ENCODE data around the gene HS6ST3. TPM values are rescaled to one million over a fixed set of nuclear protein-coding genes. Genes with fewer than 3 reads are reported as not detected.
"Not testable (repeated sequence)": the region's sequence is repeated elsewhere in the genome, so short reads cannot be mapped to it uniquely, and the experiment has no call there.

The HS6ST3 gene
- total RNA-seq, 1 donor from 2014 or later, result not detected

GRCh38 chr13:96473526-96474180, 383.7 kb downstream of the HS6ST3 start:
- Mint-ChIP-seq H3K4me3 (no peak overlapping the region), H3K27ac (no peak overlapping the region), H3K27me3 (ENCODE audit: insufficient read depth) (no peaks in the 10 kb centered on the region), H3K4me1 (ENCODE audit: low read depth) (no peaks in the 10 kb centered on the region), H3K9me3 (peaks cover 8% of the 10 kb centered on the region), H3K36me3 (ENCODE audit: low read depth) (no peaks in the 10 kb centered on the region)
- DNase-seq (ENCODE audit: low spot score), result no peak
- intact Hi-C loops (cut with micrococcal nuclease), result no loop called here

GRCh38 chr13:96474181-96474557, 384.3 kb downstream of the HS6ST3 start:
- no peak overlapping the region for H3K27ac Mint-ChIP-seq
- peaks cover 8% of the 10 kb centered on the region for H3K9me3 Mint-ChIP-seq
- intact Hi-C loops (cut with micrococcal nuclease), result no loop called here
- H3K36me3 Mint-ChIP-seq (ENCODE audit: low read depth), result no peaks in the 10 kb centered on the region
- no peaks in the 10 kb centered on the region for H3K27me3 Mint-ChIP-seq (ENCODE audit: insufficient read depth)
- no peak overlapping the region for H3K4me3 Mint-ChIP-seq
- no peaks in the 10 kb centered on the region for H3K4me1 Mint-ChIP-seq (ENCODE audit: low read depth)
- DNase-seq (ENCODE audit: low spot score), result no peak

- intact Hi-C loops (cut with micrococcal nuclease), result no loop called here
- Mint-ChIP-seq H3K27ac (no peak overlapping the region), H3K36me3 (ENCODE audit: low read depth) (no peaks in the 10 kb centered on the region), H3K9me3 (peaks cover 8% of the 10 kb centered on the region), H3K27me3 (ENCODE audit: insufficient read depth) (no peaks in the 10 kb centered on the region), H3K4me3 (no peak overlapping the region), H3K4me1 (ENCODE audit: low read depth) (no peaks in the 10 kb centered on the region)
- DNase-seq (ENCODE audit: low spot score), result no peak
These were observed 385.2 kb downstream of the HS6ST3 start for GRCh38 chr13:96475103-96475502.

- H3K36me3 Mint-ChIP-seq (ENCODE audit: low read depth), result no peaks in the 10 kb centered on the region
- no peaks in the 10 kb centered on the region for H3K27me3 Mint-ChIP-seq (ENCODE audit: insufficient read depth)
- H3K27ac Mint-ChIP-seq, result no peak overlapping the region
- peaks cover 1% of the 10 kb centered on the region for H3K9me3 Mint-ChIP-seq
- no peaks in the 10 kb centered on the region for H3K4me1 Mint-ChIP-seq (ENCODE audit: low read depth)
- no peak overlapping the region for H3K4me3 Mint-ChIP-seq
- intact Hi-C loops (cut with micrococcal nuclease), result no loop called here
- no peak for DNase-seq (ENCODE audit: low spot score)
These were observed 391.6 kb downstream of the HS6ST3 start for GRCh38 chr13:96481482-96481881.

- DNase-seq (ENCODE audit: low spot score), result no peak
- Mint-ChIP-seq H3K27ac (no peak overlapping the region), H3K4me3 (no peak overlapping the region), H3K4me1 (ENCODE audit: low read depth) (no peaks in the 10 kb centered on the region), H3K27me3 (ENCODE audit: insufficient read depth) (no peaks in the 10 kb centered on the region), H3K36me3 (ENCODE audit: low read depth) (no peaks in the 10 kb centered on the region), H3K9me3 (peaks cover 13% of the 10 kb centered on the region)
- intact Hi-C loops (cut with micrococcal nuclease), result no loop called here
These were observed 400.6 kb downstream of the HS6ST3 start for GRCh38 chr13:96490496-96490989.

- intact Hi-C loops (cut with micrococcal nuclease), result no loop called here
- Mint-ChIP-seq H3K27me3 (ENCODE audit: insufficient read depth) (no peaks in the 10 kb centered on the region), H3K4me1 (ENCODE audit: low read depth) (no peaks in the 10 kb centered on the region), H3K9me3 (peaks cover 13% of the 10 kb centered on the region), H3K27ac (no peak overlapping the region), H3K36me3 (ENCODE audit: low read depth) (no peaks in the 10 kb centered on the region), H3K4me3 (no peak overlapping the region)
- no peak for DNase-seq (ENCODE audit: low spot score)
These were observed 401.2 kb downstream of the HS6ST3 start for GRCh38 chr13:96491103-96491502.

- H3K9me3 Mint-ChIP-seq, result peaks cover 18% of the 10 kb centered on the region
- no peaks in the 10 kb centered on the region for H3K36me3 Mint-ChIP-seq (ENCODE audit: low read depth)
- DNase-seq (ENCODE audit: low spot score), result no peak
- no peaks in the 10 kb centered on the region for H3K27me3 Mint-ChIP-seq (ENCODE audit: insufficient read depth)
- no peaks in the 10 kb centered on the region for H3K4me1 Mint-ChIP-seq (ENCODE audit: low read depth)
- intact Hi-C loops (cut with micrococcal nuclease), result no loop called here
- H3K27ac Mint-ChIP-seq, result no peak overlapping the region
- H3K4me3 Mint-ChIP-seq, result no peak overlapping the region
These were observed 402.9 kb downstream of the HS6ST3 start for GRCh38 chr13:96492766-96493165.

GRCh38 chr13:96499656-96500055, 409.7 kb downstream of the HS6ST3 start:
- H3K4me1 Mint-ChIP-seq (ENCODE audit: low read depth), result no peaks in the 10 kb centered on the region
- no peak overlapping the region for H3K4me3 Mint-ChIP-seq
- H3K27me3 Mint-ChIP-seq (ENCODE audit: insufficient read depth), result no peaks in the 10 kb centered on the region
- no peaks in the 10 kb centered on the region for H3K36me3 Mint-ChIP-seq (ENCODE audit: low read depth)
- H3K9me3 Mint-ChIP-seq, result peaks cover 12% of the 10 kb centered on the region
- no peak overlapping the region for H3K27ac Mint-ChIP-seq
- intact Hi-C loops (cut with micrococcal nuclease), result no loop called here
- DNase-seq (ENCODE audit: low spot score), result no peak

- Mint-ChIP-seq H3K9me3 (peaks cover 8% of the 10 kb centered on the region), H3K27me3 (ENCODE audit: insufficient read depth) (no peaks in the 10 kb centered on the region), H3K4me3 (no peak overlapping the region), H3K4me1 (ENCODE audit: low read depth) (no peaks in the 10 kb centered on the region), H3K27ac (no peak overlapping the region), H3K36me3 (ENCODE audit: low read depth) (no peaks in the 10 kb centered on the region)
- DNase-seq (ENCODE audit: low spot score), result no peak
- intact Hi-C loops (cut with micrococcal nuclease), result no loop called here
These were observed 411.0 kb downstream of the HS6ST3 start for GRCh38 chr13:96500953-96501352.

- intact Hi-C loops (cut with micrococcal nuclease), result no loop called here
These were observed 413.6 kb downstream of the HS6ST3 start for GRCh38 chr13:96503481-96503880.

GRCh38 chr13:96511587-96511986, 421.7 kb downstream of the HS6ST3 start:
- H3K4me3 Mint-ChIP-seq, result no peak overlapping the region
- no peaks in the 10 kb centered on the region for H3K4me1 Mint-ChIP-seq (ENCODE audit: low read depth)
- H3K27me3 Mint-ChIP-seq (ENCODE audit: insufficient read depth), result no peaks in the 10 kb centered on the region
- no peaks in the 10 kb centered on the region for H3K36me3 Mint-ChIP-seq (ENCODE audit: low read depth)
- no peak for DNase-seq (ENCODE audit: low spot score)
- no peaks in the 10 kb centered on the region for H3K9me3 Mint-ChIP-seq
- H3K27ac Mint-ChIP-seq, result no peak overlapping the region
- intact Hi-C loops (cut with micrococcal nuclease), result no loop called here

More at GRCh38 chr13:96503481-96503880, 413.6 kb downstream of the HS6ST3 start:
- no peaks in the 10 kb centered on the region for H3K36me3 Mint-ChIP-seq (ENCODE audit: low read depth)
- DNase-seq (ENCODE audit: low spot score), result no peak
- H3K4me1 Mint-ChIP-seq (ENCODE audit: low read depth), result no peaks in the 10 kb centered on the region
- H3K9me3 Mint-ChIP-seq, result no peaks in the 10 kb centered on the region
- H3K27ac Mint-ChIP-seq, result no peak overlapping the region
- no peak overlapping the region for H3K4me3 Mint-ChIP-seq
- no peaks in the 10 kb centered on the region for H3K27me3 Mint-ChIP-seq (ENCODE audit: insufficient read depth)

- H3K27ac Mint-ChIP-seq, result no peak overlapping the region
- H3K4me3 Mint-ChIP-seq, result no peak overlapping the region
- intact Hi-C loops (cut with micrococcal nuclease), result no loop called here
- H3K9me3 Mint-ChIP-seq, result peaks cover 4% of the 10 kb centered on the region
- DNase-seq (ENCODE audit: low spot score), result no peak
- H3K36me3 Mint-ChIP-seq (ENCODE audit: low read depth), result no peaks in the 10 kb centered on the region
- no peaks in the 10 kb centered on the region for H3K4me1 Mint-ChIP-seq (ENCODE audit: low read depth)
- H3K27me3 Mint-ChIP-seq (ENCODE audit: insufficient read depth), result no peaks in the 10 kb centered on the region
These were observed 429.5 kb downstream of the HS6ST3 start for GRCh38 chr13:96519380-96519779.

- intact Hi-C loops (cut with micrococcal nuclease); H3K9me3 Mint-ChIP-seq; H3K4me1 Mint-ChIP-seq (ENCODE audit: low read depth): not testable (repeated sequence)
These were observed 434.6 kb downstream of the HS6ST3 start for GRCh38 chr13:96524398-96525020.

More at GRCh38 chr13:96524398-96525020, 434.6 kb downstream of the HS6ST3 start:
- H3K36me3 Mint-ChIP-seq (ENCODE audit: low read depth); H3K4me3 Mint-ChIP-seq; H3K27me3 Mint-ChIP-seq (ENCODE audit: insufficient read depth); H3K27ac Mint-ChIP-seq; DNase-seq (ENCODE audit: low spot score): not testable (repeated sequence)
